Measurements from ENCODE around the gene STOX2. TPM values are rescaled to one million over a fixed set of nuclear protein-coding genes. Genes with fewer than 3 reads are reported as not detected.

The STOX2 gene
- total and polyA plus RNA-seq, 2 donors (not counting 3 experiments of a cell fraction or from before 2014, with no cell fraction given), result 0.03 to 0.24 TPM

DNA sequence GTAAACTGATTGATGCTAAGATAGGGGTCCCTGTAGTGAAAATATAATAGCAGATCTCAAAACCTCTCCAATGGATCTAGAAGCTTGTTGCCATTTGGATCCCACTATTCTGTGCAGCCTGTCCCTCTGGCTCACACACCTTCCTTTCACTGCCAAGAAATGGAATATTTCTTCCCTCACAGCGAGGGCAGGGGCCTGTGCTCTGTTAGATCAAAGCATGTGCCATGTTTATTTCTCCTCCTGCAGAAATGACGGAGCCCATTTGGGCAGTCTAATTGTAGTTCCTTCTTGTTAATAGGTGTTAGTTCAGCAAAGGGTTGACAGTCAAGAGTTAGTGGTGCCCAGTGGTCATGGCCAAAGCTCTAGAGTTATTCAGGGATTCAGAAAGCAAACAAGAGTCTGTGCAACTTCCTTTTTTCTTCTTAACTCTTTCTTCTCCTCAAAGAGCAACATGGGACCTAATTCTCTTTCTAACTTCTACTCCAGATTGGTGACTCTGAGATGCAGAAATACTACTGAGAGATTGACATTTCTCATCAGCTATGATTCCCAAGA is 106.8 kb downstream of the STOX2 start:
- POLR2A ChIA-PET, result no interaction called here
- no peaks in the 10 kb centered on the region for H4K20me1 ChIP-seq (replicated peaks; ENCODE audit: control insufficient read depth, extremely low read depth, insufficient read depth, low read length)
- no peak overlapping the region for H3K27ac ChIP-seq (ENCODE audit: insufficient read depth, low read depth, low read length)
- H3K4me2 ChIP-seq (ENCODE audit: insufficient read depth, low read length), result no peak overlapping the region
- no peaks in the 10 kb centered on the region for H3K27me3 ChIP-seq (ENCODE audit: control insufficient read depth in 2 of 2, insufficient read depth in 2 of 2, low read length in 2 of 2)
- CTCF ChIA-PET, result no interaction called here
- H3K9ac ChIP-seq (replicated peaks; ENCODE audit: extremely low read depth, insufficient read depth, low read length), result no peak overlapping the region
- H2AFZ ChIP-seq (ENCODE audit: low read depth, low read length), result no peak overlapping the region
- intact Hi-C loops (cut with micrococcal nuclease) (no loop called here), dilution Hi-C loops (cut with MboI; ENCODE audit: extremely low pct_ligation_motif_present, low sequenced_read_pairs) (no loop called here)
- no peak for FAIRE-seq
- TF ChIP-seq FOS (IDR thresholded peaks at IDR 0.05; ENCODE audit: borderline replicate concordance, insufficient read depth, low read length), result no peak
- no peak for TF ChIP-seq MYC (IDR thresholded peaks at IDR 0.05; ENCODE audit: low read depth, low read length)
- no peak for TF ChIP-seq GATA2 (IDR thresholded peaks at IDR 0.05; ENCODE audit: insufficient read depth, insufficient read length, low read depth, low read length)
- H3K9me1 ChIP-seq (replicated peaks; ENCODE audit: control insufficient read depth, extremely low read depth, insufficient read depth, low read length), result no peaks in the 10 kb centered on the region
- no TSS peak for BruUV-seq (replicated peaks)
- no peaks in the 10 kb centered on the region for H3K79me2 ChIP-seq (ENCODE audit: control insufficient read depth, insufficient read depth, low read length)
- no peak for DNase-seq (ENCODE audit: low read depth, low spot score)
- no peak overlapping the region for H3K4me3 ChIP-seq (replicated peaks in 1 of 3; ENCODE audit: insufficient read depth in 1 of 3, low read depth in 1 of 3, low read length in 3 of 3)
- no peaks in the 10 kb centered on the region for H3K9me3 ChIP-seq (replicated peaks; ENCODE audit: control insufficient read depth, insufficient read depth, low read length)
- no peaks in the 10 kb centered on the region for H3K4me1 ChIP-seq (ENCODE audit: control insufficient read depth, extremely low read depth, insufficient read depth, low read length)
- H3K36me3 ChIP-seq (ENCODE audit: control insufficient read depth in 2 of 2, extremely low read depth in 1 of 2, insufficient read depth in 2 of 2, low read length in 2 of 2), result no peaks in the 10 kb centered on the region

DNA sequence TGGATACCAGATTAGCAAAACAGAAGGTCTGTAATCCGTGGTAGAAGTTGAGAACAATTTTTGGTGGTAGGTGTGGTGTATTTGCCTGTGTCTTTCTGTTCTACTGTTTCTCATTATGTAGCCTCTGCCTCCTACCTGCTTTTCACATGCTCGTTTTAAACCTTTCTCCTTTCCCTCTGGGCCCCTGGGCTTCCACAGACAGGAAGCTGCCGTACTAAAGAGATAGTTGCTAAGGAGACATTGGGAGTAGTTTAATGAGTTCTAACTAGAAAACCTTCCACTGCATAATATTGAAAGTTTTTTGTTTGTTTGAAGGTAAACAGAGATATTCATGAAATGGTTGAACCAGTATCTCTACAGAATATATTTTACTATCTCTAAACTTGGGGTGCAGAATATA is 107.8 kb downstream of the STOX2 start:
- no peak for DNase-seq (ENCODE audit: low read depth, low spot score)
- Histone ChIP-seq H3K4me3 (replicated peaks in 1 of 3; ENCODE audit: insufficient read depth in 1 of 3, low read depth in 1 of 3, low read length in 3 of 3) (no peak overlapping the region), H3K4me2 (ENCODE audit: insufficient read depth, low read length) (no peak overlapping the region), H3K9ac (replicated peaks; ENCODE audit: extremely low read depth, insufficient read depth, low read length) (no peak overlapping the region), H3K27me3 (ENCODE audit: control insufficient read depth in 2 of 2, insufficient read depth in 2 of 2, low read length in 2 of 2) (no peaks in the 10 kb centered on the region), H3K4me1 (ENCODE audit: control insufficient read depth, extremely low read depth, insufficient read depth, low read length) (no peaks in the 10 kb centered on the region), H3K79me2 (ENCODE audit: control insufficient read depth, insufficient read depth, low read length) (no peaks in the 10 kb centered on the region), H3K9me1 (replicated peaks; ENCODE audit: control insufficient read depth, extremely low read depth, insufficient read depth, low read length) (no peaks in the 10 kb centered on the region), H3K9me3 (replicated peaks; ENCODE audit: control insufficient read depth, insufficient read depth, low read length) (no peaks in the 10 kb centered on the region), H3K36me3 (ENCODE audit: control insufficient read depth in 2 of 2, extremely low read depth in 1 of 2, insufficient read depth in 2 of 2, low read length in 2 of 2) (no peaks in the 10 kb centered on the region), H4K20me1 (replicated peaks; ENCODE audit: control insufficient read depth, extremely low read depth, insufficient read depth, low read length) (no peaks in the 10 kb centered on the region), H3K27ac (ENCODE audit: insufficient read depth, low read depth, low read length) (no peak overlapping the region), H2AFZ (ENCODE audit: low read depth, low read length) (no peak overlapping the region)
- no TSS peak for BruUV-seq (replicated peaks)
- dilution Hi-C loops (cut with MboI; ENCODE audit: extremely low pct_ligation_motif_present, low sequenced_read_pairs) (no loop called here), intact Hi-C loops (cut with micrococcal nuclease) (no loop called here)
- ChIA-PET CTCF (no interaction called here), POLR2A (no interaction called here)
- no peak for TF ChIP-seq POLR2A (IDR thresholded peaks at IDR 0.05; ENCODE audit: low read depth, low read length)
- no peak for TF ChIP-seq POLR2AphosphoS5 (IDR thresholded peaks at IDR 0.05; ENCODE audit: insufficient read depth, low read depth, low read length)
- TF ChIP-seq EZH2 (IDR thresholded peaks at IDR 0.05; ENCODE audit: borderline replicate concordance, low read depth, low read length, severe bottlenecking), result no peak
- TF ChIP-seq, protein P1, sequence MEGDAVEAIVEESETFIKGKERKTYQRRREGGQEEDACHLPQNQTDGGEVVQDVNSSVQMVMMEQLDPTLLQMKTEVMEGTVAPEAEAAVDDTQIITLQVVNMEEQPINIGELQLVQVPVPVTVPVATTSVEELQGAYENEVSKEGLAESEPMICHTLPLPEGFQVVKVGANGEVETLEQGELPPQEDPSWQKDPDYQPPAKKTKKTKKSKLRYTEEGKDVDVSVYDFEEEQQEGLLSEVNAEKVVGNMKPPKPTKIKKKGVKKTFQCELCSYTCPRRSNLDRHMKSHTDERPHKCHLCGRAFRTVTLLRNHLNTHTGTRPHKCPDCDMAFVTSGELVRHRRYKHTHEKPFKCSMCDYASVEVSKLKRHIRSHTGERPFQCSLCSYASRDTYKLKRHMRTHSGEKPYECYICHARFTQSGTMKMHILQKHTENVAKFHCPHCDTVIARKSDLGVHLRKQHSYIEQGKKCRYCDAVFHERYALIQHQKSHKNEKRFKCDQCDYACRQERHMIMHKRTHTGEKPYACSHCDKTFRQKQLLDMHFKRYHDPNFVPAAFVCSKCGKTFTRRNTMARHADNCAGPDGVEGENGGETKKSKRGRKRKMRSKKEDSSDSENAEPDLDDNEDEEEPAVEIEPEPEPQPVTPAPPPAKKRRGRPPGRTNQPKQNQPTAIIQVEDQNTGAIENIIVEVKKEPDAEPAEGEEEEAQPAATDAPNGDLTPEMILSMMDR (IDR thresholded peaks at IDR 0.05; ENCODE audit: extremely low read depth in 1 of 2, insufficient read depth in 1 of 2, low read depth in 1 of 2, low read length in 2 of 2), result no peak
- no peak for TF ChIP-seq MYC (IDR thresholded peaks at IDR 0.05; ENCODE audit: low read depth, low read length)
- no peak for TF ChIP-seq FOS (IDR thresholded peaks at IDR 0.05; ENCODE audit: borderline replicate concordance, insufficient read depth, low read length)
- TF ChIP-seq, protein P2, sequence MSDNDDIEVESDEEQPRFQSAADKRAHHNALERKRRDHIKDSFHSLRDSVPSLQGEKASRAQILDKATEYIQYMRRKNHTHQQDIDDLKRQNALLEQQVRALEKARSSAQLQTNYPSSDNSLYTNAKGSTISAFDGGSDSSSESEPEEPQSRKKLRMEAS (IDR thresholded peaks at IDR 0.05; ENCODE audit: insufficient read depth, insufficient read length), result no peak
- TF ChIP-seq GATA2 (IDR thresholded peaks at IDR 0.05; ENCODE audit: insufficient read depth, insufficient read length, low read depth, low read length), result no peak
- FAIRE-seq, result no peak
